Measurements from ENCODE around the gene SCAP.
A peak's percentile ranks its signal among the peaks of the same experiment; 100 is the strongest.
"Not testable (repeated sequence)": the region's sequence is repeated elsewhere in the genome, so short reads cannot be mapped to it uniquely, and the experiment has no call there.

SCAP gene

GRCh38 chr3:47475570-47476329 is at the start of gene SCAP:
Gene SCAP (minus strand): TSS chr3:47475941. CDS start chr3:47442993, 32,948 bp downstream.
- Histone ChIP-seq H2AFZ (ENCODE audit: low read depth, low read length) (peak within 1 kb of the TSS; percentile 97), H3K36me3 (ENCODE audit: insufficient read depth, low read length) (no peaks in the 10 kb centered on the region), H3K27me3 (ENCODE audit: insufficient read depth, low read length) (no peaks in the 10 kb centered on the region), H3K9me3 (ENCODE audit: low read length) (no peaks in the 10 kb centered on the region), H3K4me3 (ENCODE audit: low read length) (peak within 1 kb of the TSS; percentile 80), H3K4me1 (ENCODE audit: insufficient read depth, low read length) (peaks cover 7% of the 10 kb centered on the region)

- Histone ChIP-seq H2AFZ (ENCODE audit: low read depth, low read length) (no peak overlapping the region), H3K36me3 (ENCODE audit: insufficient read depth, low read length) (no peaks in the 10 kb centered on the region), H3K9me3 (ENCODE audit: low read length) (no peaks in the 10 kb centered on the region), H3K4me1 (ENCODE audit: insufficient read depth, low read length) (peaks cover 14% of the 10 kb centered on the region), H3K4me3 (ENCODE audit: low read length) (no peak overlapping the region), H3K27me3 (ENCODE audit: insufficient read depth, low read length) (no peaks in the 10 kb centered on the region)
Measured at GRCh38 chr3:47523310-47524073, 47.8 kb upstream of the SCAP start.

DNA sequence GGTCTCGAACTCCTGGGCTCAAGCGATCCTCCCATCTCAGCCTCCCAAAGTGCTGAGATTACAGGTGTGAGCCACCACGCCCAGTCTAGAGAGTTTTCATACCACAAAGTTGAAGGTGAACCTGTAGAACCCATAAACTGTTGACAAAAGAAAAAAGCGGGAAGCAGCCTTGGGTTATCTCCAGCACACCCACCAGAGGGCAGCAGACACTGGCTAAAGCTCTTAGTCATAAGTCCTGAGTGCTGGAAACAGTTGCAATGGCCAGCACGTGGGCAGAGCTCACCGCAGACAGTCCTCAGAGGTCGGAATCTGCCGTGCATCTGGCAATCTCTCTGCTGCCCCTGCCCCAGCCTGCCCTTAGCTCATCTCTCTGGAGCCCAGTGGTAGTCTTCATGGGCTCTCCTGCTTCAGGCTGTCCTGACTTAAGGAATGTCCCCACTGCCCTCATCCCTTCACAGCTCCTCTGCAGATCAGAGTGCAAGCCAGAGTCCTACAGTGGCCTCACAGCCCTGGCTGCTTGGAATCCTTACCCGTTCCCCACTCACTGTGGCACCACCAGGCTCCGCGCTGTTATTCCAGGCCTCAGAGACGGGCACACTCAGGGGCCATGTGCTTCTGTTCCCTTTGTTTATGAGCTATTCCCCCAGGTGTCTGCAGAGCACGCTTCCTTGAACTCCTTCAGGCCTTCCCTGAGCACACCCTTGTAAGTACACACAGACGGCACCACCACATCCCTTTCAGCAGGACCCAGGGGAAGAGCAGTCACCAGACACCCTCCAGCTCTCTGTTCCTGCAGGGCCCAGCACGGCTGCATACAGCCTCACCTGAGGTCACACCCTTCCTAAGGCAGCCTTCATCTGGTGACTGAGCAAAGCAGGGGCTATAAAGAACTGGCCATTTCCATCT is 46.6 kb upstream of the SCAP start:
- H3K27me3 ChIP-seq (ENCODE audit: insufficient read depth, low read length): no peaks in the 10 kb centered on the region
- no peaks in the 10 kb centered on the region for H3K9me3 ChIP-seq (ENCODE audit: low read length)
- peaks cover 14% of the 10 kb centered on the region for H3K4me1 ChIP-seq (ENCODE audit: insufficient read depth, low read length)
- H3K4me3 ChIP-seq (ENCODE audit: low read length): no peak overlapping the region
- H2AFZ ChIP-seq (ENCODE audit: low read depth, low read length): peak overlapping the region; percentile 18
- H3K36me3 ChIP-seq (ENCODE audit: insufficient read depth, low read length): no peaks in the 10 kb centered on the region

- Histone ChIP-seq H3K36me3 (ENCODE audit: insufficient read depth, low read length) (no peaks in the 10 kb centered on the region), H3K4me1 (ENCODE audit: insufficient read depth, low read length) (peaks cover 18% of the 10 kb centered on the region), H3K9me3 (ENCODE audit: low read length) (no peaks in the 10 kb centered on the region), H3K4me3 (ENCODE audit: low read length) (no peak overlapping the region), H2AFZ (ENCODE audit: low read depth, low read length) (peak overlapping the region; percentile 22), H3K27me3 (ENCODE audit: insufficient read depth, low read length) (no peaks in the 10 kb centered on the region)
Measured at GRCh38 chr3:47520756-47521155, 45.0 kb upstream of the SCAP start.

- H3K4me3 ChIP-seq (ENCODE audit: low read length): no peak overlapping the region
- H3K4me1 ChIP-seq (ENCODE audit: insufficient read depth, low read length): peaks cover 21% of the 10 kb centered on the region
- no peaks in the 10 kb centered on the region for H3K9me3 ChIP-seq (ENCODE audit: low read length)
- H2AFZ ChIP-seq (ENCODE audit: low read depth, low read length): no peak overlapping the region
- no peaks in the 10 kb centered on the region for H3K36me3 ChIP-seq (ENCODE audit: insufficient read depth, low read length)
- H3K27me3 ChIP-seq (ENCODE audit: insufficient read depth, low read length): no peaks in the 10 kb centered on the region
Measured at GRCh38 chr3:47517937-47518336, 42.2 kb upstream of the SCAP start.

- Histone ChIP-seq H3K27me3 (ENCODE audit: insufficient read depth, low read length) (no peaks in the 10 kb centered on the region), H3K4me1 (ENCODE audit: insufficient read depth, low read length) (peaks cover 17% of the 10 kb centered on the region), H3K9me3 (ENCODE audit: low read length) (no peaks in the 10 kb centered on the region), H2AFZ (ENCODE audit: low read depth, low read length) (no peak overlapping the region), H3K4me3 (ENCODE audit: low read length) (no peak overlapping the region), H3K36me3 (ENCODE audit: insufficient read depth, low read length) (peaks cover 5% of the 10 kb centered on the region)
Measured at GRCh38 chr3:47515864-47516319, 40.2 kb upstream of the SCAP start.

DNA sequence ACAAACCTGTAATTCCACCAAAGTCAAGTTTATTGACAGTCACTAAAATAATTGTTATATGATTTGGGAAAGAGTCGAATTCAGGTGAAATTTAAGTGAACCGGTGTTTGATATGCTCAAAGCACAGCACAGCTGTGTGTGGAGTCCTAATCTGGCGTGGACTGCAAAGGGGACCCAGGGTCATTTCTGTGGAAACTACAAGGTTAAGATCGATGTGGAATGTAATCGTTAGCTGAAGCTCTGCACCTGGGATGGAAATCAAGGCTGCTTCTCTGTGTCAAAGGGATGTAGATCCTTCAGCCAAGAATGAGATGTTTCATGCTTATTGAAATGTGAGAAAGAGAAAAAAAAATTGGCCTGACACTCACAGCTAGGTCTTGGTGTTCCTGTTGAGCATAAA is 39.4 kb upstream of the SCAP start:
- Histone ChIP-seq H3K4me3 (ENCODE audit: low read length) (no peak overlapping the region), H3K36me3 (ENCODE audit: insufficient read depth, low read length) (peaks cover 13% of the 10 kb centered on the region), H3K4me1 (ENCODE audit: insufficient read depth, low read length) (peaks cover 12% of the 10 kb centered on the region), H2AFZ (ENCODE audit: low read depth, low read length) (no peak overlapping the region), H3K9me3 (ENCODE audit: low read length) (no peaks in the 10 kb centered on the region), H3K27me3 (ENCODE audit: insufficient read depth, low read length) (no peaks in the 10 kb centered on the region)

DNA sequence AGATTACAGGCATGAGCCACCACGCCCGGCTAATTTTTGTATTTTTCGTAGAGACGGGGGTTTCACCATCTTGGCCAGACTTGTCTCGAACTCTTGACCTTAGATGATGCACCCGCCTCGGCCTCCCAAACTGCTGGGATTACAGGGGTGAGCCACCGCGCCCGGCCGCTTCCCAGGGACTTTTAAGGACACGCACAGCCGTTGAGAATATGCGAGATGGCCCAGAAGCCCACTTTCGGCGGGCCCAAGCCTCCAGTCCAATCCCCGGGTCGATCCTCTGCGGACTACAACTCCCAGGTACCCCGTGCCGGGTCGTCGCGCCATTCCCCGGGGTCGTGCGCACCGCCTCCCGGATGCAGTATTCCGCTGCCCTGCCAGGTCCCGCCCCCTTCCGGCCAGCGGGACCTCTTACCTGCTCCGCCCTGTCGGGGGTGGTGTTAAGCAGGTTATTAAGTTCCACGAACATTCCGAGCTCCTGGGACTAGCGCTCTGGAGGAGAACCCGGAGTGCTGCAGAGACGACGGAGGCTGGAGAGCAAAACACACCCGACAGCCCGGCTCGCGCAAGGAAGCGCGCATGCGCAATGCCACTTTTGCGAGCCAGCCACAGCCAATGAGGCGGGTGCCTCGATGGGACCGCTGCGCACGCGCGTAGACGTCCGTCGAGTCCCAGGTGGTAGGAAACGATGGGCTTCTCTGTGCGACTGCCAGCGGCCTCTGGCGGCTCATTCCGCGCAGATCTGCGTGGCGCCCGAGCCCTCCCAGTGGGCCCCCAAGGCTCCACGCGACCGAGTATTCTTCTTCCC is 37.6 kb upstream of the SCAP start, which contains the start of gene ELP6:
ELP6 (minus strand) TSS at position 588 of the 805 bp plus-strand sequence; CDS start at position 466, 122 bp downstream.
- Histone ChIP-seq H3K4me1 (ENCODE audit: insufficient read depth, low read length) (peaks cover 12% of the 10 kb centered on the region), H3K4me3 (ENCODE audit: low read length) (peak within 1 kb of the TSS; percentile 64), H3K36me3 (ENCODE audit: insufficient read depth, low read length) (peaks cover 24% of the 10 kb centered on the region), H3K9me3 (ENCODE audit: low read length) (no peaks in the 10 kb centered on the region), H2AFZ (ENCODE audit: low read depth, low read length) (peak within 1 kb of the TSS; percentile 56), H3K27me3 (ENCODE audit: insufficient read depth, low read length) (no peaks in the 10 kb centered on the region)

DNA sequence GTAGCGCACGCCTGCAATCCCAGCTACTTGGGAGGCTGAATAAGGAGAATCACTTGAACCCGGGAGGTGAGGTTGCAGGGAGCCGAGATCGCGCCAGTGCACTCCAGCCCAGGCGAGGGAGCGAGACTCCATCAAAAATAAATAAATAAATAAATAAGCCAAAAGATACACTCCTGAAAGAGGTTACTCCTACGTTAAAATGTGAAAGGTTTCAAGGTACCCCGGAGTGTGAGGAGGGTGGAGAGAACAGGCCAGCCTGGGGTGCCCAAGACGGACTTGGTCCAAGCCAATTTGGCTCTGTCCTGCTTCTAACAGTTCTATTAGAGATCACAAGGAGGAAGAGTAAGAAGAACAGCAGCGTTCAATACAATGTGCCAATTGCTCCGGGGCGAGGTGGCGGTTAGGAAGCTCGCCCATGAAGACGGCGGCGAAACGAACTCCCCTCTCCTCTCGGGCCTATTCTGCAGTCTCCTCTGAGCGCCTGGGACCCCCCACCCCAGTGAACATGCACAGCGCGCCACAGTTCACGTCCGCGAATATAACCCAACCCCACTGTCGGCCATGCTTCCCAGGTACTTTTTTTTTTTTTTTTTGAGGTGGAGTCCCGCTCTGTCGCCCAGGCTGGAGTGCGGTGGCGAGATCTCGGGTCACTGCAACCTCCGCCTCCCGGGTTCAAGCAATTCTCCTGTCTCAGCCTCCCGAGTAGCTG is 36.8 kb upstream of the SCAP start:
- Histone ChIP-seq H3K36me3 (ENCODE audit: insufficient read depth, low read length) (peaks cover 31% of the 10 kb centered on the region), H2AFZ (ENCODE audit: low read depth, low read length) (peak overlapping the region; percentile 56), H3K27me3 (ENCODE audit: insufficient read depth, low read length) (no peaks in the 10 kb centered on the region)

DNA sequence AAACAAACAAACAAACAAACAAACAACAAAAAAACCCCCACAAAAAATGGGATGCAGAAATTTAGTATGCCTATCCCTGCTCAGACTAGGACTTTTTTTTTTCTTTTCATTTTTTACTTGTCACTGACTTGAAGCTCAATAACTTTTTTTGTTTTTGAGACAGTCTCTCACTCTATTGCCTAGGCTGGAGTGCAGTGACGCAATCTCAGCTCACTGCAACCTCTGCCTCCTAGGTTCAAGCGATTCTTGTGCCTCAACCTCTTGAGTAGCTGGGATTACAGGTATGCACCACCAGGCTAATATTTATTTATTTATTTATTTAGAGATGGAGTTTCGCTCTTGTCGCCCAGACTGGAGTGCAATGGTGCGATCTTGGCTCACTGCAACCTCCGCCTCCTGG is 29.5 kb upstream of the SCAP start:
- H3K27me3 ChIP-seq (ENCODE audit: insufficient read depth, low read length); H2AFZ ChIP-seq (ENCODE audit: low read depth, low read length); H3K4me3 ChIP-seq (ENCODE audit: low read length); H3K9me3 ChIP-seq (ENCODE audit: low read length); H3K4me1 ChIP-seq (ENCODE audit: insufficient read depth, low read length): not testable (repeated sequence)
- peaks cover 56% of the 10 kb centered on the region for H3K36me3 ChIP-seq (ENCODE audit: insufficient read depth, low read length)

More for the DNA sequence above, 36.8 kb upstream of the SCAP start:
- Histone ChIP-seq H3K4me1 (ENCODE audit: insufficient read depth, low read length) (peaks cover 12% of the 10 kb centered on the region), H3K4me3 (ENCODE audit: low read length) (peak overlapping the region; percentile 64), H3K9me3 (ENCODE audit: low read length) (no peaks in the 10 kb centered on the region)

DNA sequence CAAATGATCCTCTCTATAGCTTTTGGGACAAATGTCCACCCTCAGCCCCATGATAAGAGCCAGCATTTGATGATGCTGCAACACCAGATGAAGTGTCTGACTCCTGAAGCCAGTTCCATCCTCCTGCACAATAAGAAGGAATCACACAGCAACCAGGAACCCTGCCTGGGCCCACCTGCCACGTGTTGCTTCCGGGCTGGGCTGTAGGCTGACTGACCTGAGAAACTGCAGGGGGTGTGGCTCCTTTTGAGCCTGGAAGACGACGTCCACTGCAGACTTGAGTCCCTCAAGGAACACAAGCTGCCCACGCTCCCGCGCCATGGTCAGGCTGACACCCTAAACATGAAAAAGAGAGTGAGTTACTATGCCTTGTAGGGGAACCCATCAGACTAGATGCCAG is 28.4 kb upstream of the SCAP start:
- no peak overlapping the region for H2AFZ ChIP-seq (ENCODE audit: low read depth, low read length)
- H3K4me3 ChIP-seq (ENCODE audit: low read length): no peak overlapping the region
- peaks cover 3% of the 10 kb centered on the region for H3K4me1 ChIP-seq (ENCODE audit: insufficient read depth, low read length)
- H3K36me3 ChIP-seq (ENCODE audit: insufficient read depth, low read length): peaks cover 49% of the 10 kb centered on the region
- H3K27me3 ChIP-seq (ENCODE audit: insufficient read depth, low read length): no peaks in the 10 kb centered on the region
- H3K9me3 ChIP-seq (ENCODE audit: low read length): no peaks in the 10 kb centered on the region

All from neuron (in vitro differentiated cells).